DOHH2 (cell line): ENCODE results near the gene KRTAP5-5.

Experiments
- EZH2phosphoT487 ChIP-seq: fragments of 200-600 bp; sonication (generic); IDR thresholded peaks from 2 replicates; pipeline ENCODE4 v1.6.1; 2017; ENCODE audit warnings: borderline replicate concordance, mild to moderate bottlenecking, antibody characterized with exemption, low read length, moderate library complexity, mixed read lengths
- TF ChIP-seq, protein P1 (sequence below): fragments of 200-600 bp; sonication (generic); IDR thresholded peaks from one replicate; pipeline ENCODE4 v1.5.1; 2014; ENCODE audit warnings: antibody characterized with exemption, mild to moderate bottlenecking, low read depth, low read length; ENCODE audit not compliant: poor library complexity, severe bottlenecking

GRCh38 chr11:1603629-1604028 is 25.9 kb upstream of the KRTAP5-5 start:
- TF ChIP-seq, protein P1, sequence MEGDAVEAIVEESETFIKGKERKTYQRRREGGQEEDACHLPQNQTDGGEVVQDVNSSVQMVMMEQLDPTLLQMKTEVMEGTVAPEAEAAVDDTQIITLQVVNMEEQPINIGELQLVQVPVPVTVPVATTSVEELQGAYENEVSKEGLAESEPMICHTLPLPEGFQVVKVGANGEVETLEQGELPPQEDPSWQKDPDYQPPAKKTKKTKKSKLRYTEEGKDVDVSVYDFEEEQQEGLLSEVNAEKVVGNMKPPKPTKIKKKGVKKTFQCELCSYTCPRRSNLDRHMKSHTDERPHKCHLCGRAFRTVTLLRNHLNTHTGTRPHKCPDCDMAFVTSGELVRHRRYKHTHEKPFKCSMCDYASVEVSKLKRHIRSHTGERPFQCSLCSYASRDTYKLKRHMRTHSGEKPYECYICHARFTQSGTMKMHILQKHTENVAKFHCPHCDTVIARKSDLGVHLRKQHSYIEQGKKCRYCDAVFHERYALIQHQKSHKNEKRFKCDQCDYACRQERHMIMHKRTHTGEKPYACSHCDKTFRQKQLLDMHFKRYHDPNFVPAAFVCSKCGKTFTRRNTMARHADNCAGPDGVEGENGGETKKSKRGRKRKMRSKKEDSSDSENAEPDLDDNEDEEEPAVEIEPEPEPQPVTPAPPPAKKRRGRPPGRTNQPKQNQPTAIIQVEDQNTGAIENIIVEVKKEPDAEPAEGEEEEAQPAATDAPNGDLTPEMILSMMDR = no peak
- no peak for TF ChIP-seq EZH2phosphoT487
